ENCODE measurements around the gene NACA. TPM values are rescaled to one million over a fixed set of nuclear protein-coding genes. Genes with fewer than 3 reads are reported as not detected.

Gene NACA
- total and polyA plus RNA-seq, 2 of the 13 experiments (the other 11 are each of a cell fraction or from before 2014, with no cell fraction given) = 799 to 1,700 TPM

GRCh38 chr12:56679883-56680575 is 45.1 kb downstream of the NACA start:
- DNase-seq (ENCODE audit: low spot score) (no peak), FAIRE-seq (no peak), ATAC-seq (no peak)
- H4K20me1 ChIP-seq (ENCODE audit: insufficient read depth, low read length) = peaks cover 81% of the 10 kb centered on the region
- H3K79me2 ChIP-seq (ENCODE audit: insufficient read depth, low read length) = peaks cover 96% of the 10 kb centered on the region
- H3K27me3 ChIP-seq (ENCODE audit: control insufficient read depth in 1 of 2, insufficient read depth in 2 of 2, low read length in 2 of 2) = no peaks in the 10 kb centered on the region
- BruUV-seq (replicated peaks) = no TSS peak
- TF ChIP-seq ZNF121 (CRISPR knock-in tag; IDR thresholded peaks at IDR 0.05) (no peak), POLR2A (IDR thresholded peaks at IDR 0.05; ENCODE audit: insufficient read depth in 1 of 2, low read depth in 2 of 2, low read length in 2 of 2) (0 out of 4 replicates have a peak, but pooled peaks of 1 of the 2 experiments have one; percentile 13)
- H2AFZ ChIP-seq (ENCODE audit: low read length) = no peak overlapping the region
- intact Hi-C loops (cut with micrococcal nuclease; ENCODE audit: unreplicated experiment) (no loop called here), in situ Hi-C loops (cut with HindIII; ENCODE audit: extremely low pct_ligation_motif_present, low pct_unique_long_range_greater_than_20kb) (no loop called here)
- CTCF ChIA-PET (ENCODE audit: low intra/inter-chr PET ratio, low total read pairs) = no interaction called here
- no peak overlapping the region for H3K4me2 ChIP-seq (ENCODE audit: low read depth, low read length)
- H3K36me3 ChIP-seq (replicated peaks in 1 of 2; ENCODE audit: control insufficient read depth in 1 of 2, insufficient read depth in 2 of 2, low read length in 2 of 2) = peaks cover 6 to 31% of the 10 kb centered on the region in 2 experiments; a peak in 3 of 5 replicates
- no peak overlapping the region for H3K27ac ChIP-seq (ENCODE audit: extremely low read length, insufficient read depth, low read length)
- H3K9me3 ChIP-seq (ENCODE audit: low read length) = no peaks in the 10 kb centered on the region
- H3K4me3 ChIP-seq (replicated peaks in 1 of 3; ENCODE audit: insufficient read depth in 1 of 3, low read depth in 2 of 3, low read length in 3 of 3) = no peak overlapping the region
- WGBS (ENCODE audit: low lambda C conversion rate) = 93% methylated on average over 13 of the region's 13 CpGs
- POLR2A ChIA-PET = interaction anchor here (0.6 to 1.0 kb wide), 4 partner anchors 8 to 43 kb away, joined by 3 to 5 read pairs (median 4); partner anchors contain the start of gene PTGES3
- peaks cover 80% of the 10 kb centered on the region for H3K4me1 ChIP-seq (ENCODE audit: insufficient read depth, low read length)
- H3K9ac ChIP-seq (ENCODE audit: insufficient read depth, low read depth, low read length) = no peak overlapping the region

- Histone ChIP-seq H3K9me3 (ENCODE audit: low read length) (no peaks in the 10 kb centered on the region), H3K9ac (ENCODE audit: insufficient read depth, low read depth, low read length) (no peak overlapping the region), H3K27ac (ENCODE audit: extremely low read length, insufficient read depth, low read length) (no peak overlapping the region), H4K20me1 (ENCODE audit: insufficient read depth, low read length) (peaks cover 77% of the 10 kb centered on the region), H3K27me3 (ENCODE audit: control insufficient read depth in 1 of 2, insufficient read depth in 2 of 2, low read length in 2 of 2) (no peaks in the 10 kb centered on the region), H2AFZ (ENCODE audit: low read length) (no peak overlapping the region), H3K4me1 (ENCODE audit: insufficient read depth, low read length) (peaks cover 80% of the 10 kb centered on the region), H3K4me2 (ENCODE audit: low read depth, low read length) (no peak overlapping the region), H3K4me3 (replicated peaks in 1 of 3; ENCODE audit: insufficient read depth in 1 of 3, low read depth in 2 of 3, low read length in 3 of 3) (no peak overlapping the region), H3K36me3 (replicated peaks in 1 of 2; ENCODE audit: control insufficient read depth in 1 of 2, insufficient read depth in 2 of 2, low read length in 2 of 2) (peaks cover 6 to 31% of the 10 kb centered on the region in 2 experiments; a peak in 3 of 5 replicates), H3K79me2 (ENCODE audit: insufficient read depth, low read length) (peaks cover 92% of the 10 kb centered on the region)
- no TSS peak for BruUV-seq (replicated peaks)
- ATAC-seq (no peak), DNase-seq (ENCODE audit: low spot score) (no peak), FAIRE-seq (no peak)
- in situ Hi-C loops (cut with HindIII; ENCODE audit: extremely low pct_ligation_motif_present, low pct_unique_long_range_greater_than_20kb) (no loop called here), intact Hi-C loops (cut with micrococcal nuclease; ENCODE audit: unreplicated experiment) (no loop called here)
- CTCF ChIA-PET (ENCODE audit: low intra/inter-chr PET ratio, low total read pairs) = no interaction called here
- POLR2A ChIA-PET = interaction anchor here (1.6 kb wide), 1 partner anchor 33 kb away, joined by 3 read pairs; the partner anchor contains the start of gene ATP5F1B
- TF ChIP-seq DRAP1 (CRISPR knock-in tag; IDR thresholded peaks at IDR 0.05) (no peak), POLR2G (IDR thresholded peaks at IDR 0.05; ENCODE audit: low read depth, low read length) (0 out of 2 replicates have a peak, but pooled peaks have one; percentile 20), ZNF589 (CRISPR knock-in tag; conservative IDR thresholded peaks at IDR 0.05) (no peak), SAP130 (CRISPR knock-in tag; IDR thresholded peaks at IDR 0.05; ENCODE audit: low read depth) (no peak), ZNF121 (CRISPR knock-in tag; IDR thresholded peaks at IDR 0.05) (peak; percentile 85), PAF1 (CRISPR knock-in tag; IDR thresholded peaks at IDR 0.05) (0 out of 2 replicates have a peak, but pooled peaks have one; percentile 35)
- WGBS (ENCODE audit: low lambda C conversion rate) = 94% methylated on average over 2 of the region's 2 CpGs
Observed at GRCh38 chr12:56678852-56679251, 46.2 kb downstream of the NACA start.
